Chondrocyte (in vitro differentiated cells): ENCODE results near the gene DGKB. TPM values are rescaled to one million over a fixed set of nuclear protein-coding genes. Genes with fewer than 3 reads are reported as not detected.

Source experiments
- DNase-seq: peaks from one replicate; pipeline ENCODE4 v3.0.0; 2021; ENCODE audit warnings: mixed read lengths, low spot score
- H3K27ac Mint-ChIP-seq: one replicate; pipeline ENCODE4 v1.8.0; 2021; ENCODE audit warnings: mild to moderate bottlenecking, moderate library complexity, mixed read lengths; ENCODE audit not compliant: unreplicated experiment
- H3K27me3 Mint-ChIP-seq: 2 replicates; pipeline ENCODE4 v1.8.0; 2021; ENCODE audit warnings: low read depth, mixed read lengths
- H3K36me3 Mint-ChIP-seq: 2 replicates; pipeline ENCODE4 v1.8.0; 2021; ENCODE audit warnings: low read depth, mixed read lengths
- H3K4me1 Mint-ChIP-seq: 2 replicates; pipeline ENCODE4 v1.8.0; 2021; ENCODE audit warnings: low read depth, mild to moderate bottlenecking, mixed read lengths
- H3K4me3 Mint-ChIP-seq: one replicate; pipeline ENCODE4 v1.8.0; 2021; ENCODE audit warnings: mild to moderate bottlenecking, moderate library complexity, mixed read lengths; ENCODE audit not compliant: unreplicated experiment
- H3K9me3 Mint-ChIP-seq: 2 replicates; pipeline ENCODE4 v1.8.0; 2021; ENCODE audit warnings: low read depth, mixed read lengths
- total RNA-seq: library from RNA; stranded (reverse); gene quantifications from 3 replicates; pipeline ENCODE4 v1.2.1, GENCODE V29; 2021
- TF ChIP-seq, protein P1 (sequence below): fragments of 200-600 bp; sonication (generic); IDR thresholded peaks from 2 replicates; pipeline ENCODE4 v1.5.0; 2021; ENCODE audit warnings: antibody characterized with exemption, mild to moderate bottlenecking, moderate library complexity

Gene DGKB
- total RNA-seq, 1 donor from 2014 or later = 0.60 TPM

DNA sequence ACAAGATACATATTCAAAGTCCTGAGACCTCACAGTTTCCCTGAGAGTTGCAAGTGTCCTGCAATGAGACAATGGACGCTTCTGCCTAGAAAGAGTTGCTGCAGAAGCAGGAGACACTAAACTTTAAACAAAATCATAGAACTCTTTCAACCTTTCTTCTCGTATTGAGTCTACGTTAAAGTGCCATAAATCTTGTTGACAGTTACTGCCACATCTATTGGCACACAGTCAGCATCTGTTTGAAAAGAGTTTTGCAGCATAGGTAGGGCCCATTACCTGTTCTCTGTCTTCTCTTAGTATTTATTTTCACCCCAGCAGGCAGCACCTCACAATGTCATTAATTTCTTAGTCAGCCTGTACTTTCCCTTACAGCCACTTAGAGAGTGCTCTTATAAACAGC is 577.8 kb downstream of the DGKB start:
- Mint-ChIP-seq H3K27ac (no peak overlapping the region), H3K4me3 (no peak overlapping the region), H3K36me3 (peaks cover 1% of the 10 kb centered on the region), H3K4me1 (peaks cover 4% of the 10 kb centered on the region), H3K9me3 (peaks cover 7% of the 10 kb centered on the region), H3K27me3 (no peaks in the 10 kb centered on the region)
- DNase-seq = no peak
- TF ChIP-seq, protein P1, sequence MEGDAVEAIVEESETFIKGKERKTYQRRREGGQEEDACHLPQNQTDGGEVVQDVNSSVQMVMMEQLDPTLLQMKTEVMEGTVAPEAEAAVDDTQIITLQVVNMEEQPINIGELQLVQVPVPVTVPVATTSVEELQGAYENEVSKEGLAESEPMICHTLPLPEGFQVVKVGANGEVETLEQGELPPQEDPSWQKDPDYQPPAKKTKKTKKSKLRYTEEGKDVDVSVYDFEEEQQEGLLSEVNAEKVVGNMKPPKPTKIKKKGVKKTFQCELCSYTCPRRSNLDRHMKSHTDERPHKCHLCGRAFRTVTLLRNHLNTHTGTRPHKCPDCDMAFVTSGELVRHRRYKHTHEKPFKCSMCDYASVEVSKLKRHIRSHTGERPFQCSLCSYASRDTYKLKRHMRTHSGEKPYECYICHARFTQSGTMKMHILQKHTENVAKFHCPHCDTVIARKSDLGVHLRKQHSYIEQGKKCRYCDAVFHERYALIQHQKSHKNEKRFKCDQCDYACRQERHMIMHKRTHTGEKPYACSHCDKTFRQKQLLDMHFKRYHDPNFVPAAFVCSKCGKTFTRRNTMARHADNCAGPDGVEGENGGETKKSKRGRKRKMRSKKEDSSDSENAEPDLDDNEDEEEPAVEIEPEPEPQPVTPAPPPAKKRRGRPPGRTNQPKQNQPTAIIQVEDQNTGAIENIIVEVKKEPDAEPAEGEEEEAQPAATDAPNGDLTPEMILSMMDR = no peak

DNA sequence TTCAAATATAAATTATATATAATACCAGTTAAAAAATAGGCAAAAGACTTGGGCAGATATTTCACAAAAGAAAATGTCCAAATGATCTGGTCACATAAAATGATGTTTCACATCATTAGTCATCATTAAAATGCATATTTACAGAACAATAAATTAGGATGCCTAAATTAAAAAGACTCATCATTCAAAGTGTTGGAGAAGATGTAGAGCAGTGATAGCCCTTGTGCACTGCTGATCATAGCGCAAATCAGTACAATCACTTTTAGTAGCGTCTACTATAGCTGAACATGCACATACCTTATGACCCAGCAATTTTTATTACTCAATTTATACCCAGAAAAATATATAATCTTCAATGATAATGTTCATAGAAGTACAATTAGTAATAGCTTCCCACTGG is 579.8 kb downstream of the DGKB start:
- peaks cover 4% of the 10 kb centered on the region for H3K4me1 Mint-ChIP-seq
- H3K36me3 Mint-ChIP-seq = peaks cover 1% of the 10 kb centered on the region
- peaks cover 7% of the 10 kb centered on the region for H3K9me3 Mint-ChIP-seq
- H3K27me3 Mint-ChIP-seq = no peaks in the 10 kb centered on the region
- no peak for DNase-seq
- no peak overlapping the region for H3K4me3 Mint-ChIP-seq
- H3K27ac Mint-ChIP-seq = no peak overlapping the region
- TF ChIP-seq, protein P1 = no peak

DNA sequence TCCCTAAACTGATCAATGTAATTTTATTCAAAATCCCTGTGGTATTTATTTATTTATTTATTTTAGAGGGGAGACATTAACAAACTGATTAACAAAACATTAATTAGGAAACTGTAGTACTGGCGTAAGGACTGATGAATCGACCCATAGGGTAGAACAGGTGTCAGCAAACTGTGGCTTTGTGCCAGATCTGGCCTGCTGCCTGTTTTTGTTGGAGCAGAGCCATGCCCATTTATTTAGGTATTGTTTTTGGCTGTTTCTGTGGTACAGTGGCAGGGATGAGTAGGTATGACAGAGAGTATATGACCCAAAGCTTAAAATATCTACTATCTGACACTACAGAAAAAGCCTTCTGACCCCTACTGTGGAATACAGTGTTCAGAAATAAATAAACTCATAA is 580.6 kb downstream of the DGKB start:
- TF ChIP-seq, protein P1 = no peak
- Mint-ChIP-seq H3K27ac (no peak overlapping the region), H3K27me3 (no peaks in the 10 kb centered on the region), H3K9me3 (peaks cover 7% of the 10 kb centered on the region), H3K4me1 (no peaks in the 10 kb centered on the region), H3K4me3 (no peak overlapping the region), H3K36me3 (peaks cover 1% of the 10 kb centered on the region)
- no peak for DNase-seq

DNA sequence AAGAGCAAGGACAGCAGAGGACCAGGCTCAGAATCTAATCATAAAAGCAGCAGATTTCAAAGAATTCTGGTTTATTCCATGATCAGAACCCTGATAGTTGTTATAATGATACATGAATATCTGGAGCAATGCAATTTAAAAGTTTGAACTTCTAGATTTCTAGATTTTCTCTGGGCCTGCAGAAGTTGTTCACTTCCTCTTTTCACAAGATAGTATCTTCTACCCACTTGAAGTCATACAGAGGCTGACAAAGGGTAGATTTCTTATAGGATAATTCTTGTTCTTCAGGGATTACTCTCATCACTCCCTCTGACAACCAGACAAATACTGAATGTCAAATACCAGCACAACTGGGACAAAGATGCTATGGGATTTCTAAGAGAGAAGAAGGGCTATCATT is 593.1 kb downstream of the DGKB start:
- TF ChIP-seq, protein P1 = no peak
- Mint-ChIP-seq H3K27me3 (no peaks in the 10 kb centered on the region), H3K4me1 (peaks cover 4% of the 10 kb centered on the region), H3K4me3 (no peak overlapping the region), H3K9me3 (no peaks in the 10 kb centered on the region), H3K36me3 (no peaks in the 10 kb centered on the region), H3K27ac (no peak overlapping the region)
- no peak for DNase-seq

DNA sequence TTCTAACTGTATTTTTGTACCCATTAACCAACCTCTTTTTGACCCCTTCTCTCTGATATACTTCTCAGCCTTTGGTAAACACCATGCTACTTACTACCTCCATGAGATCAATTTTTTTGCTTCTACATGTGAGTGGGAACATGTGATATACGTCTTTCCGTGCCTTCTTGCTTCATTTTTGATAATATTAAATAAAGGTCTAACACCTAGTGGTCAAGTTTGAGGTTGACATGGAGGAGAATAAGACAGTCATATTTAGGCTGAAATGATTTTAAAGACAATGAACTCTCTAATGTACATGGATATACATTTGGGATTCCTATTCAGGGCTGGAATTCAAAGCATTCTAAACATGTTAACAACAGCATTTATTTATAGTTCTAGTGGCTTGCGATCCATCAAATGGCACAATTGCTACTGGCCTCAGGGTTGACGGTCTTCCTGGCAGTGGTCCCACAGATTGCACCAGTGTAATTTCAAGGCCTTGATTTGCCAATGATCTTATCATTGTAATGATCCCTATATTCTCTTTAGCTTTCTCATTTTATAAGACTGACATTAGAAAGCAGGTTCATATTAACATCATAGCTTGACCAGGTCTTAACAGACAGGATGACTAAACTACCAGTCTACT is 597.2 kb downstream of the DGKB start:
- DNase-seq = no peak
- peaks cover 4% of the 10 kb centered on the region for H3K4me1 Mint-ChIP-seq
- no peaks in the 10 kb centered on the region for H3K27me3 Mint-ChIP-seq
- no peaks in the 10 kb centered on the region for H3K36me3 Mint-ChIP-seq
- no peaks in the 10 kb centered on the region for H3K9me3 Mint-ChIP-seq
- TF ChIP-seq, protein P1 = peak; percentile 47
- H3K4me3 Mint-ChIP-seq = no peak overlapping the region
- no peak overlapping the region for H3K27ac Mint-ChIP-seq
